Smooth muscle cell (in vitro differentiated cells): ENCODE measurements around the gene PES1. TPM values are rescaled to one million over a fixed set of nuclear protein-coding genes. Genes with fewer than 3 reads are reported as not detected.

Experiments
- DNase-seq: peaks from one replicate; lab custom pipeline; 2025; ENCODE audit not compliant: unreplicated experiment; lab: John Stamatoyannopoulos, UW
- H2AFZ ChIP-seq: fragments of 200-600 bp; sonication (generic); 2 replicates; pipeline ENCODE4 v1.6.0; 2016; ENCODE audit warnings: antibody characterized with exemption, low read depth, mild to moderate bottlenecking
- H3F3A ChIP-seq: fragments of 200-600 bp; sonication (generic); 2 replicates; pipeline ENCODE4 v1.6.0; 2017; ENCODE audit warnings: antibody characterized with exemption, low read depth
- H3K27ac ChIP-seq: fragments of 200-600 bp; sonication (generic); 2 replicates; pipeline ENCODE4 v1.5.1; 2016; ENCODE audit warnings: low read depth, mild to moderate bottlenecking
- H3K27me3 ChIP-seq: fragments of 200-600 bp; sonication (generic); 2 replicates; pipeline ENCODE4 v1.6.1; 2016; ENCODE audit warnings: low read depth, mild to moderate bottlenecking
- H3K36me3 ChIP-seq: fragments of 200-600 bp; sonication (generic); 2 replicates; pipeline ENCODE4 v1.5.1; 2016; ENCODE audit warnings: low read depth
- H3K4me1 ChIP-seq: fragments of 200-600 bp; sonication (generic); 2 replicates; pipeline ENCODE4 v1.5.1; 2016; ENCODE audit warnings: low read depth
- H3K4me2 ChIP-seq: fragments of 200-600 bp; sonication (generic); 2 replicates; pipeline ENCODE4 v1.6.0; 2016; ENCODE audit warnings: mild to moderate bottlenecking
- H3K4me3 ChIP-seq: fragments of 200-600 bp; sonication (generic); 2 replicates; pipeline ENCODE4 v1.5.1; 2016; ENCODE audit warnings: mild to moderate bottlenecking
- H3K79me2 ChIP-seq: fragments of 200-600 bp; sonication (generic); 2 replicates; pipeline ENCODE4 v1.6.0; 2016; ENCODE audit warnings: low read depth, mild to moderate bottlenecking
- H3K9ac ChIP-seq: fragments of 200-600 bp; sonication (generic); 2 replicates; pipeline ENCODE4 v1.6.0; 2016; ENCODE audit warnings: low read depth
- H3K9me3 ChIP-seq: fragments of 200-600 bp; sonication (generic); replicated peaks from 2 replicates; pipeline ENCODE4 v1.5.1; 2016; ENCODE audit warnings: low read depth
- H4K20me1 ChIP-seq: fragments of 200-600 bp; sonication (generic); 2 replicates; pipeline ENCODE4 v1.6.0; 2016; ENCODE audit warnings: low read depth
- CTCF ChIP-seq: fragments of 200-600 bp; sonication (generic); IDR thresholded peaks from 2 replicates; pipeline ENCODE4 v1.5.1; 2017; ENCODE audit warnings: borderline replicate concordance, mild to moderate bottlenecking, antibody characterized with exemption; ENCODE audit not compliant: insufficient read depth, poor library complexity, severe bottlenecking
- WGBS: methylation state at CpG from one replicate; pipeline ENCODE4 v1.1.7; 2016; ENCODE audit warnings: low lambda C conversion rate; 5-methylcytosine and 5-hydroxymethylcytosine counted together
- polyA plus RNA-seq: library from polyadenylated mRNA; unstranded; fragments of >200 nt; fragmentation: Nextera tagmentation; extraction: Ambion mirVana; gene quantifications from 2 replicates; pipeline ENCODE4 v1.2.1, GENCODE V29; 2016
- total RNA-seq: library from RNA; depleted of rRNA; stranded (reverse); fragments of >200 nt; gene quantifications from 2 replicates; pipeline ENCODE4 v1.2.3, GENCODE V29; 2014

The PES1 gene
- total and polyA plus RNA-seq, 2 experiments from 2014 or later = 35.6 to 59.4 TPM

- Histone ChIP-seq H3K9me3 (no peaks in the 10 kb centered on the region), H3K27ac (no peak overlapping the region), H3K27me3 (no peaks in the 10 kb centered on the region), H4K20me1 (no peaks in the 10 kb centered on the region), H3K4me2 (no peak overlapping the region), H2AFZ (no peak overlapping the region), H3K4me3 (no peak overlapping the region), H3F3A (no peaks in the 10 kb centered on the region), H3K4me1 (no peaks in the 10 kb centered on the region), H3K9ac (no peak overlapping the region), H3K79me2 (no peaks in the 10 kb centered on the region), H3K36me3 (no peaks in the 10 kb centered on the region)
- WGBS = 86% methylated on average over 6 of the region's 6 CpGs
- no peak for TF ChIP-seq CTCF
- no peak for DNase-seq
These were observed 26.1 kb upstream of the PES1 start for GRCh38 chr22:30617819-30618218.

GRCh38 chr22:30615543-30615954, 23.8 kb upstream of the PES1 start:
- Histone ChIP-seq H3F3A (no peaks in the 10 kb centered on the region), H3K4me3 (no peak overlapping the region), H2AFZ (no peak overlapping the region), H3K9me3 (no peaks in the 10 kb centered on the region), H3K4me2 (no peak overlapping the region), H3K79me2 (no peaks in the 10 kb centered on the region), H3K27me3 (no peaks in the 10 kb centered on the region), H3K9ac (no peak overlapping the region), H3K27ac (no peak overlapping the region), H3K36me3 (no peaks in the 10 kb centered on the region), H3K4me1 (no peaks in the 10 kb centered on the region), H4K20me1 (no peaks in the 10 kb centered on the region)
- no peak for TF ChIP-seq CTCF
- no peak for DNase-seq
- 91% methylated on average over 6 of the region's 7 CpGs for WGBS

- no peak for TF ChIP-seq CTCF
- H3K4me3 ChIP-seq = no peak overlapping the region
- H3K79me2 ChIP-seq = no peaks in the 10 kb centered on the region
- H3K9me3 ChIP-seq = no peaks in the 10 kb centered on the region
- H4K20me1 ChIP-seq = no peaks in the 10 kb centered on the region
- no peak overlapping the region for H3K4me2 ChIP-seq
- no peaks in the 10 kb centered on the region for H3F3A ChIP-seq
- no peak overlapping the region for H3K9ac ChIP-seq
- no peak overlapping the region for H2AFZ ChIP-seq
- H3K27ac ChIP-seq = no peak overlapping the region
- no peaks in the 10 kb centered on the region for H3K36me3 ChIP-seq
- H3K27me3 ChIP-seq = no peaks in the 10 kb centered on the region
- DNase-seq = no peak
- no peaks in the 10 kb centered on the region for H3K4me1 ChIP-seq
These were observed 23.2 kb upstream of the PES1 start for GRCh38 chr22:30614879-30615278.

- Histone ChIP-seq H3K27ac (no peak overlapping the region), H3K36me3 (no peaks in the 10 kb centered on the region), H3F3A (no peaks in the 10 kb centered on the region), H4K20me1 (no peaks in the 10 kb centered on the region), H3K9me3 (no peaks in the 10 kb centered on the region), H3K4me2 (no peak overlapping the region), H3K4me3 (no peak overlapping the region), H3K4me1 (peaks cover 6% of the 10 kb centered on the region), H3K79me2 (no peaks in the 10 kb centered on the region), H2AFZ (no peak overlapping the region), H3K9ac (no peak overlapping the region), H3K27me3 (no peaks in the 10 kb centered on the region)
- no peak for DNase-seq
- TF ChIP-seq CTCF = no peak
- WGBS = 97% methylated on average over 7 of the region's 7 CpGs
These were observed 22.6 kb upstream of the PES1 start for GRCh38 chr22:30614268-30614667.
